Caco-2 (cell line): ENCODE measurements around the gene PPFIA1. TPM values are rescaled to one million over a fixed set of nuclear protein-coding genes. Genes with fewer than 3 reads are reported as not detected.

Experiments
- BruUV-seq: library from RNA; stranded (reverse); fragments of 400-500 nt; replicated peaks from 2 replicates; lab custom pipeline; 2021; lab: Mats Ljungman, UMichigan
- CTCF ChIA-PET: fragments of 300-600 bp; sonication (Branson Sonifier 250); formaldehyde crosslinking; loops from one replicate; lab custom pipeline; 2022; ENCODE audit warnings: antibody characterized with exemption; lab: Charles Lee
- POLR2A ChIA-PET: fragments of 300-600 bp; sonication (Branson Sonifier 250); formaldehyde crosslinking; loops from one replicate; lab custom pipeline; 2022; ENCODE audit warnings: antibody characterized with exemption; lab: Charles Lee
- DNase-seq, 2 experiments: peaks; one replicate each; pipeline versions ENCODE4 v3.0.0 to v3.0.0-alpha.2; 2020 to 2022
- H3K27me3 ChIP-seq: replicated peaks from 2 replicates; pipeline ENCODE4 v1.6.0; 2011; ENCODE audit warnings: low read length; ENCODE audit not compliant: control insufficient read depth, insufficient read depth
- H3K36me3 ChIP-seq: 2 replicates; pipeline ENCODE4 v1.5.1; 2011; ENCODE audit warnings: low read length; ENCODE audit not compliant: control insufficient read depth, insufficient read depth
- H3K4me1 ChIP-seq: fragments of 250-450 bp; sonication (Bioruptor Pico); 2 replicates; pipeline ENCODE4 v1.5.1; 2020; ENCODE audit warnings: mild to moderate bottlenecking
- H3K4me3 ChIP-seq: 2 replicates; pipeline ENCODE4 v1.5.1; 2011; ENCODE audit warnings: low read depth, mild to moderate bottlenecking, control low read depth, low read length
- H3K9me3 ChIP-seq: fragments of 250-450 bp; sonication (Bioruptor Pico); 2 replicates; pipeline ENCODE4 v1.5.1; 2020; ENCODE audit warnings: mild to moderate bottlenecking, moderate library complexity
- H3K27ac Mint-ChIP-seq: one replicate; pipeline ENCODE4 v1.8.0; 2022; ENCODE audit warnings: mixed read lengths; ENCODE audit not compliant: unreplicated experiment
- H3K27me3 Mint-ChIP-seq: one replicate; pipeline ENCODE4 v1.8.0; 2022; ENCODE audit warnings: mixed read lengths; ENCODE audit not compliant: insufficient read depth, unreplicated experiment
- H3K36me3 Mint-ChIP-seq: one replicate; pipeline ENCODE4 v1.8.0; 2022; ENCODE audit warnings: mild to moderate bottlenecking, mixed read lengths; ENCODE audit not compliant: insufficient read depth, unreplicated experiment
- H3K4me1 Mint-ChIP-seq: one replicate; pipeline ENCODE4 v1.8.0; 2022; ENCODE audit warnings: low read depth, mixed read lengths; ENCODE audit not compliant: unreplicated experiment
- H3K4me3 Mint-ChIP-seq: one replicate; pipeline ENCODE4 v1.8.0; 2022; ENCODE audit warnings: mild to moderate bottlenecking, moderate library complexity, mixed read lengths; ENCODE audit not compliant: unreplicated experiment
- H3K9me3 Mint-ChIP-seq: one replicate; pipeline ENCODE4 v1.8.0; 2022; ENCODE audit warnings: mixed read lengths; ENCODE audit not compliant: unreplicated experiment
- CTCF ChIP-seq, 2 experiments: fragments of 200-600 bp in 1 of 2; IDR thresholded peaks; 1 replicate in 1 of 2; 2 replicates in 1 of 2; pipeline versions ENCODE4 v1.5.1 to v1.8.0; 2011 to 2022; ENCODE audit warnings: antibody characterized with exemption in 1 of 2, control low read depth in 1 of 2, inconsistent platforms in 1 of 2, low read depth in 1 of 2, low read length in 1 of 2, mild to moderate bottlenecking in 1 of 2, moderate library complexity in 1 of 2; ENCODE audit not compliant: insufficient read depth in 1 of 2, severe bottlenecking in 1 of 2, unreplicated experiment in 1 of 2
- intact Hi-C: fragments of 100-400 bp; cut with micrococcal nuclease; formaldehyde crosslinking; loops from one replicate; pipeline ENCODE4 v1.10.0; 2022; ENCODE audit not compliant: unreplicated experiment
- total RNA-seq: library from RNA; stranded (reverse); gene quantifications from 2 replicates; pipeline ENCODE4 v1.2.3, GENCODE V29; 2022

Gene PPFIA1
- total RNA-seq, 1 experiment from 2014 or later, result 148 TPM

- H3K4me3 ChIP-seq, result no peak overlapping the region
- H3K9me3 Mint-ChIP-seq, result no peaks in the 10 kb centered on the region
- no peaks in the 10 kb centered on the region for H3K27me3 ChIP-seq
- no peak for DNase-seq
- intact Hi-C loops, result no loop called here
- H3K4me1 Mint-ChIP-seq, result no peaks in the 10 kb centered on the region
- H3K4me1 ChIP-seq, result no peaks in the 10 kb centered on the region
- ChIA-PET CTCF (no interaction called here), POLR2A (no interaction called here)
- no peak overlapping the region for H3K4me3 Mint-ChIP-seq
- H3K27me3 Mint-ChIP-seq, result no peaks in the 10 kb centered on the region
- no TSS peak for BruUV-seq
- no peaks in the 10 kb centered on the region for H3K9me3 ChIP-seq
- no peak overlapping the region for H3K27ac Mint-ChIP-seq
- no peak for TF ChIP-seq CTCF (IDR thresholded peaks at IDR 0.05; ENCODE audit: insufficient read depth in 1 of 2, low read depth in 1 of 2, low read length in 1 of 2, severe bottlenecking in 1 of 2, unreplicated experiment in 1 of 2)
- H3K36me3 ChIP-seq, result peaks cover 27% of the 10 kb centered on the region
- H3K36me3 Mint-ChIP-seq, result peaks cover 98% of the 10 kb centered on the region
These were observed 142.7 kb downstream of the PPFIA1 start for GRCh38 chr11:70413151-70413550.

GRCh38 chr11:70414341-70415100 is 144.0 kb downstream of the PPFIA1 start:
- no peaks in the 10 kb centered on the region for H3K27me3 Mint-ChIP-seq
- no peaks in the 10 kb centered on the region for H3K9me3 ChIP-seq
- no peaks in the 10 kb centered on the region for H3K4me1 Mint-ChIP-seq
- CTCF ChIA-PET, result no interaction called here
- no peak overlapping the region for H3K4me3 ChIP-seq
- H3K36me3 ChIP-seq, result peaks cover 28% of the 10 kb centered on the region
- no peaks in the 10 kb centered on the region for H3K4me1 ChIP-seq
- POLR2A ChIA-PET, result no interaction called here
- no TSS peak for BruUV-seq
- H3K4me3 Mint-ChIP-seq, result no peak overlapping the region
- H3K27ac Mint-ChIP-seq, result no peak overlapping the region
- H3K9me3 Mint-ChIP-seq, result no peaks in the 10 kb centered on the region
- intact Hi-C loops, result no loop called here
- no peak for TF ChIP-seq CTCF (IDR thresholded peaks at IDR 0.05; ENCODE audit: insufficient read depth in 1 of 2, low read depth in 1 of 2, low read length in 1 of 2, severe bottlenecking in 1 of 2, unreplicated experiment in 1 of 2)
- H3K36me3 Mint-ChIP-seq, result peaks cover 98% of the 10 kb centered on the region
- DNase-seq, result no peak
- no peaks in the 10 kb centered on the region for H3K27me3 ChIP-seq

GRCh38 chr11:70415191-70415590 is 144.7 kb downstream of the PPFIA1 start:
- ChIA-PET POLR2A (no interaction called here), CTCF (interaction anchor here (0.6 kb wide), 1 partner anchor 13 kb away, joined by 9 read pairs; no protein-coding TSS in a partner anchor)
- no peak overlapping the region for H3K4me3 ChIP-seq
- no peaks in the 10 kb centered on the region for H3K9me3 ChIP-seq
- BruUV-seq, result no TSS peak
- intact Hi-C loops, result no loop called here
- H3K4me3 Mint-ChIP-seq, result no peak overlapping the region
- no peaks in the 10 kb centered on the region for H3K4me1 ChIP-seq
- H3K27me3 ChIP-seq, result no peaks in the 10 kb centered on the region
- H3K36me3 ChIP-seq, result peaks cover 25% of the 10 kb centered on the region
- TF ChIP-seq CTCF (IDR thresholded peaks at IDR 0.05; ENCODE audit: insufficient read depth in 1 of 2, low read depth in 1 of 2, low read length in 1 of 2, severe bottlenecking in 1 of 2, unreplicated experiment in 1 of 2), result peak in 1 of 2 experiments; percentile 53
- H3K27me3 Mint-ChIP-seq, result no peaks in the 10 kb centered on the region
- H3K9me3 Mint-ChIP-seq, result no peaks in the 10 kb centered on the region
- peak in 1 of 2 experiments; percentile 35 for DNase-seq
- H3K4me1 Mint-ChIP-seq, result no peaks in the 10 kb centered on the region
- peaks cover 98% of the 10 kb centered on the region for H3K36me3 Mint-ChIP-seq
- H3K27ac Mint-ChIP-seq, result peak overlapping the region; percentile 17
